Measurements from ENCODE around the gene DCANP1. TPM values are rescaled to one million over a fixed set of nuclear protein-coding genes. Genes with fewer than 3 reads are reported as not detected.
A peak's percentile ranks its signal among the peaks of the same experiment; 100 is the strongest.

Gene DCANP1
- polyA plus RNA-seq, 1 donor (not counting 4 experiments of a cell fraction or from before 2014, with no cell fraction given) = not detected

DNA sequence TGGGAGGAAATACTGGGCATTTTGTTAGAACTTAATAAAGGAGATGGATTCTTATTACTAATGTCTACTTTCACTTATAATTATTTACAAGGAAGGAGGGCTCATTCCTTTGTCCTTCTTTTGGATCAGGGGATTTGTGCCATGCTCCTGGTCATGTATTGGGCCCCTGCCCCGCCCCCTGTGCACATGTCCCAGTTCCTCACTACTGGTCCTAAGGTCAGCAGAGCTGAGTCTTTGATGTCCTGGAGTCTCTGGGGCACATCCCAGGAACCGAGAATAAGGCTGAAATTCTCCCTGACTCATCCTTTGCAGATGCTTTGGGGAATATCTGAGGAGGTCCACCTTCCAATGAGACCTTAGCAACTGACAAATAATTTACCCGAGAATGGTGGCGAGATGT is 24.6 kb upstream of the DCANP1 start:
- H3K9me3 ChIP-seq (ENCODE audit: control insufficient read depth, low read depth, low read length) = no peaks in the 10 kb centered on the region
- no peak overlapping the region for H2AFZ ChIP-seq (ENCODE audit: control insufficient read depth, low read length)
- no peak overlapping the region for H3K9ac ChIP-seq (ENCODE audit: control insufficient read depth, extremely low read depth, insufficient read depth, low read length)
- no peaks in the 10 kb centered on the region for H3K36me3 ChIP-seq (ENCODE audit: control insufficient read depth in 2 of 2, extremely low read depth in 1 of 2, insufficient read depth in 2 of 2, low read length in 2 of 2)
- no peaks in the 10 kb centered on the region for H3K79me2 ChIP-seq (ENCODE audit: control insufficient read depth, insufficient read depth, low read length)
- dilution Hi-C loops (cut with MboI; ENCODE audit: extremely low pct_ligation_motif_present, low sequenced_read_pairs) = loop anchor here (25.0 kb wide), 1 partner anchor 366 kb away; the partner anchor contains the start of gene SLC25A48
- no peaks in the 10 kb centered on the region for H3K9me1 ChIP-seq (ENCODE audit: control insufficient read depth, extremely low read depth, insufficient read depth, low read length)
- H3K4me3 ChIP-seq (ENCODE audit: control insufficient read depth in 2 of 3, extremely low read depth in 1 of 3, insufficient read depth in 2 of 3, low read depth in 1 of 3, low read length in 3 of 3) = no peak overlapping the region
- DNase-seq (ENCODE audit: low read depth, low spot score) = no peak
- TF ChIP-seq EZH2 (IDR thresholded peaks at IDR 0.05; ENCODE audit: low read length) = no peak
- TF ChIP-seq, protein P1, sequence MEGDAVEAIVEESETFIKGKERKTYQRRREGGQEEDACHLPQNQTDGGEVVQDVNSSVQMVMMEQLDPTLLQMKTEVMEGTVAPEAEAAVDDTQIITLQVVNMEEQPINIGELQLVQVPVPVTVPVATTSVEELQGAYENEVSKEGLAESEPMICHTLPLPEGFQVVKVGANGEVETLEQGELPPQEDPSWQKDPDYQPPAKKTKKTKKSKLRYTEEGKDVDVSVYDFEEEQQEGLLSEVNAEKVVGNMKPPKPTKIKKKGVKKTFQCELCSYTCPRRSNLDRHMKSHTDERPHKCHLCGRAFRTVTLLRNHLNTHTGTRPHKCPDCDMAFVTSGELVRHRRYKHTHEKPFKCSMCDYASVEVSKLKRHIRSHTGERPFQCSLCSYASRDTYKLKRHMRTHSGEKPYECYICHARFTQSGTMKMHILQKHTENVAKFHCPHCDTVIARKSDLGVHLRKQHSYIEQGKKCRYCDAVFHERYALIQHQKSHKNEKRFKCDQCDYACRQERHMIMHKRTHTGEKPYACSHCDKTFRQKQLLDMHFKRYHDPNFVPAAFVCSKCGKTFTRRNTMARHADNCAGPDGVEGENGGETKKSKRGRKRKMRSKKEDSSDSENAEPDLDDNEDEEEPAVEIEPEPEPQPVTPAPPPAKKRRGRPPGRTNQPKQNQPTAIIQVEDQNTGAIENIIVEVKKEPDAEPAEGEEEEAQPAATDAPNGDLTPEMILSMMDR (optimal IDR thresholded peaks at IDR 0.05 in 1 of 3, IDR thresholded peaks at IDR 0.05 in 1 of 3, conservative IDR thresholded peaks at IDR 0.05 in 1 of 3; ENCODE audit: extremely low read depth in 1 of 3, insufficient read depth in 2 of 3, low read length in 3 of 3) = no peak
- H3K4me1 ChIP-seq (ENCODE audit: control insufficient read depth, extremely low read depth, insufficient read depth, low read length) = peaks cover 12% of the 10 kb centered on the region
- H3K27me3 ChIP-seq (ENCODE audit: control insufficient read depth, extremely low read depth, insufficient read depth, low read length) = no peaks in the 10 kb centered on the region
- no peak for FAIRE-seq
- H4K20me1 ChIP-seq (ENCODE audit: control insufficient read depth, extremely low read depth, insufficient read depth, low read length) = no peaks in the 10 kb centered on the region
- no peak overlapping the region for H3K27ac ChIP-seq (ENCODE audit: control insufficient read depth, insufficient read depth, low read length)
- no peak overlapping the region for H3K4me2 ChIP-seq (ENCODE audit: control insufficient read depth, extremely low read depth, insufficient read depth, low read depth, low read length)

DNA sequence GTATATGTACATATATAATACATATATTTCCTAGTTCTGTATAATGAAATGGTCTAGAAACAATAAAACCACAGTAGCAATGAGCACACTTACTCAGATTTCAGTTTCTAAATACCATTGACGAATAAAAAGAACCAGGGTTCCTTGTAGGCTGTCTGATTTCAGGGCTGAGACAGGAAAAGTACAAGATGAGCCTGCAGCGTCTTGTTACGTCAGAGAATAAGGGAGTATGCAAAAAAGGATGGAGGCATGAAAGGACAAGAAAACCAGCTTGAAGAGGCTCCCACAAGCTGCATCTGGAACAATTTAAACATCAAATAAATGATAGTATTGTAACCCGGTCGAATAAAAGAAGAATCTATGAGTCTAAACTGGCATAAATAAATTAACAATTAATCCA is 22.8 kb upstream of the DCANP1 start:
- Histone ChIP-seq H3K9me1 (ENCODE audit: control insufficient read depth, extremely low read depth, insufficient read depth, low read length) (no peaks in the 10 kb centered on the region), H3K79me2 (ENCODE audit: control insufficient read depth, insufficient read depth, low read length) (no peaks in the 10 kb centered on the region), H3K4me1 (ENCODE audit: control insufficient read depth, extremely low read depth, insufficient read depth, low read length) (peaks cover 12% of the 10 kb centered on the region), H3K27me3 (ENCODE audit: control insufficient read depth, extremely low read depth, insufficient read depth, low read length) (peaks cover 9% of the 10 kb centered on the region), H3K9ac (ENCODE audit: control insufficient read depth, extremely low read depth, insufficient read depth, low read length) (no peak overlapping the region), H4K20me1 (ENCODE audit: control insufficient read depth, extremely low read depth, insufficient read depth, low read length) (no peaks in the 10 kb centered on the region), H2AFZ (ENCODE audit: control insufficient read depth, low read length) (no peak overlapping the region), H3K36me3 (ENCODE audit: control insufficient read depth in 2 of 2, extremely low read depth in 1 of 2, insufficient read depth in 2 of 2, low read length in 2 of 2) (no peaks in the 10 kb centered on the region), H3K9me3 (ENCODE audit: control insufficient read depth, low read depth, low read length) (no peaks in the 10 kb centered on the region), H3K4me2 (ENCODE audit: control insufficient read depth, extremely low read depth, insufficient read depth, low read depth, low read length) (no peak overlapping the region), H3K4me3 (ENCODE audit: control insufficient read depth in 2 of 3, extremely low read depth in 1 of 3, insufficient read depth in 2 of 3, low read depth in 1 of 3, low read length in 3 of 3) (no peak overlapping the region), H3K27ac (ENCODE audit: control insufficient read depth, insufficient read depth, low read length) (no peak overlapping the region)
- TF ChIP-seq EZH2 (IDR thresholded peaks at IDR 0.05; ENCODE audit: low read length) = no peak
- TF ChIP-seq, protein P1 (optimal IDR thresholded peaks at IDR 0.05 in 1 of 3, IDR thresholded peaks at IDR 0.05 in 1 of 3, conservative IDR thresholded peaks at IDR 0.05 in 1 of 3; ENCODE audit: extremely low read depth in 1 of 3, insufficient read depth in 2 of 3, low read length in 3 of 3) = no peak
- DNase-seq (ENCODE audit: low read depth, low spot score) = no peak
- FAIRE-seq = peak; percentile 36
- dilution Hi-C loops (cut with MboI; ENCODE audit: extremely low pct_ligation_motif_present, low sequenced_read_pairs) = loop anchor here (10.0 to 25.0 kb wide), 2 partner anchors 265 to 367 kb away; partner anchors contain the start of gene SLC25A48

Data from keratinocyte (primary cell).